GM12801 (cell line): Measurements from ENCODE around the gene SHISA9.

Experiments
- TF ChIP-seq, protein P1 (sequence below): IDR thresholded peaks from one replicate; pipeline ENCODE4 v1.5.1; 2011; ENCODE audit warnings: control low read depth; ENCODE audit not compliant: insufficient read length; ENCODE audit errors: extremely low read depth

The SHISA9 gene

DNA sequence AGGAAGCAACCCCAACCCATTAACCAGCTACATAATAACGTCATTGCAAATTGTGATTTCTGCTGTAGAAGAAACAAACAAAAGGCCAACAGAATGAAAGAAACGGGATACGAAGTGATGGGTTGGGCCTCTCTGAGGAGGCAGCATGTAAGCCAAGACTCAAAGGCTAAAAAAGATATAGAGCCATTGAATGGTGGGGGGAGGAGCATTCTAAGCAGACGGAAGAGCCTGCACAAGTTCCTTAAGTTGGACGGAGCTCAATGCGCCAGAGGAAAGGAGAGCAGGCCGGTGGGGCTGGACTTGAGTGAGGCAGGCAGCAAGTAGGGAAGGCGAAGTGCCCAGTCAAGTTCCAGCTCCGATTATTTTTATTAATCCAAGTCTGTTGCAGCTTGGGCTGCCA lies 160.3 kb downstream of the SHISA9 start:
- TF ChIP-seq, protein P1, sequence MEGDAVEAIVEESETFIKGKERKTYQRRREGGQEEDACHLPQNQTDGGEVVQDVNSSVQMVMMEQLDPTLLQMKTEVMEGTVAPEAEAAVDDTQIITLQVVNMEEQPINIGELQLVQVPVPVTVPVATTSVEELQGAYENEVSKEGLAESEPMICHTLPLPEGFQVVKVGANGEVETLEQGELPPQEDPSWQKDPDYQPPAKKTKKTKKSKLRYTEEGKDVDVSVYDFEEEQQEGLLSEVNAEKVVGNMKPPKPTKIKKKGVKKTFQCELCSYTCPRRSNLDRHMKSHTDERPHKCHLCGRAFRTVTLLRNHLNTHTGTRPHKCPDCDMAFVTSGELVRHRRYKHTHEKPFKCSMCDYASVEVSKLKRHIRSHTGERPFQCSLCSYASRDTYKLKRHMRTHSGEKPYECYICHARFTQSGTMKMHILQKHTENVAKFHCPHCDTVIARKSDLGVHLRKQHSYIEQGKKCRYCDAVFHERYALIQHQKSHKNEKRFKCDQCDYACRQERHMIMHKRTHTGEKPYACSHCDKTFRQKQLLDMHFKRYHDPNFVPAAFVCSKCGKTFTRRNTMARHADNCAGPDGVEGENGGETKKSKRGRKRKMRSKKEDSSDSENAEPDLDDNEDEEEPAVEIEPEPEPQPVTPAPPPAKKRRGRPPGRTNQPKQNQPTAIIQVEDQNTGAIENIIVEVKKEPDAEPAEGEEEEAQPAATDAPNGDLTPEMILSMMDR: no peak

DNA sequence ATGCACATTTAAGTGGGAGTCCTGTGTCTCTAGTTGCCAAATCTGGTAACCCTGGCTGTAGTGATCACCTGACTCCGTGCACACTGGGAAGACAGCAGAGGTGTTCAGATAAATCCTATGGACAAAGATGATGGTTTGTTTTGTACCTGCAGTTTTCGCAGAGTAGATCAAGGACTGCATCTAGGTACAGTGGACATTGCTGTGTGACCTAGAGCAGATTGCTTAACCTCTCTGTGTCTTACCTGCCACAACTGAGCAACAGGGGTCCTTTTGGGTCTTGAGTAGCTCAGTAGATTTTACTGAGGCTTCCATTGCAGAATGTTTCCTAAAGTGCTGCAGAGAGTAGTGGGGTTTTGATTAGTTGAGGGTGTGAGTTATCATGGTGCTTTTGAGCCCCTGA lies 160.8 kb downstream of the SHISA9 start:
- TF ChIP-seq, protein P1: no peak

DNA sequence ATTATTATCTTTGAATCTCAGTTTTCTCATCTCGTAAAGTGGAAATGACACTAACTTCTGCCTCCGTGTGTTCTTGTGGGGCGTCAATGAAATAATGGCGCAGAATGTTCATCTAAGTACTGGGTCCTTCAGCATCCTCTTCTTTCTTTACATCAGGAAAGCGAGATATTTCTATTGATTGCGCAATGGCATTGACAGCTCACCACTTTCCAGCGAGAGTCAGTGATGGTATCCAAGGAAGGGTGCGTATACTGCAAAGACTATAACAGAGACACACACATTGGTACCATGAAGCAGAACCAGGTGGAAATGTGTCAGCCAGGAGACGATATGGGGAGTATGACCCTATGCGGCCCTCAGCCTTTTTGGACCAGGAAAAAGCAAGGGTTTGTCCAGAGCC lies 162.1 kb downstream of the SHISA9 start:
- TF ChIP-seq, protein P1: no peak

DNA sequence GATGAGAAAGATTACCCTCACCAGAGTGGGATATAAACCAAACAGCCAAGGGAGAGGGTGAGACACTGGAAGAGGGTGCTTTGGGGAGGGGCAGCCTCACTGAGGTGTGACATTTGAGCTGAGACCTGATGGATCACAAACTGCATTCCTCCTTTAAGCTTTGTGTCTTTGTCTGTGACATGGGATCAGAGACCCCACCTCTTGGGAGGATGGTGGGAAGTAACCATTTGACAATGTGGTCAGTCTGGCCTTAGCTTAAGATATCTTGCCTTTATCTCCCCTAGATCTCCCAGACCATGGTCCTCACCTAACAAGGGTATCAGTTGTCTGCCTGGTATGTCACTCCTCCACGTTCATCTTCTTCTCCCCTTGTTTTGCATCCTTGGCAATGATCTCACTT lies 163.4 kb downstream of the SHISA9 start:
- TF ChIP-seq, protein P1: no peak

DNA sequence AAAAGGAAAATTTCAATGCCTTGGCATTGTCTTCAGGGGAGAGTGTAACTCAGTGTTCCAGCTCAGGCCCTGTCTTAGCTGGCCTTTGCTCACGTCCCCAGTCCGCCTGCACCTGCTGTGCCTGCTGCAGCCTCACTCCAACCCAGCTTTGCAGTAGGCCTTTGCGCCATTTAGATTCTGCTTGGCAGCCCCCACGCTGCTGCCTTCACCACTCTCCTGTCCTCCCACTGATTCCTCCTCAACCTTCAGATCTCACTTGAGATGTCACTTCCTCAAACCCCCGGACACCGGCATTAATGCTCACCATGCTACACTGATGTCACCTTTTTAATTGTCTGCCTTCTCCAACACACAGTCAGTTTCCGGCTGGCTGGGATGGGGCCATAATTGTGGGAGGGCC lies 166.2 kb downstream of the SHISA9 start:
- TF ChIP-seq, protein P1: no peak

DNA sequence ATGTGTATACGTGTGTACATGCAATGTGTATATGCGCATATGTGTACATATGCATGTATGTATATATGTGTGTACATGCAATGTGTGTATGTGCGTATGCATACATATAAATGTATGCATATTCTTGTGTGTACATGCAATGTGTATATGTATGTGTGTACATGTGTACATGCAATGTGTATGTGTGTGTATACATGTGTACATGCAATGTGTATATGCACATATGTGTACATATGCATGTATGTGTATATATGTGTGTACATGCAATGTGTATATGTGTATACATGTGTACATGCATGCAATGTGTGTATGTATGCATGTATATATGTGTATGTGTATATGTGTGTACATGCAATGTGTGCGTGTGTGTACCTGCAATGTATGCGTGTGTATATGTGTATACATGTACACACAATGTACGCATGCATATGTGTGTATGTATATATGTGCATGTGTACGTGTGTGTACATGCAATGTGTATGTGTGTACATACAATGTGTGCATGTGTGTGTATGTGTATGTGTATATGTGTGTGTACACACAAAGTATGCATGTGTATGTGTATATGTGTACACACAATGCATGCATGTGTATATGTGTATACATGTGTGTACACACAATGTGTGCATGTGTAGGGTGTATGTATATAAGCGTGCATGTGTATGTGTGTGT lies 167.7 kb downstream of the SHISA9 start:
- TF ChIP-seq, protein P1: no peak

DNA sequence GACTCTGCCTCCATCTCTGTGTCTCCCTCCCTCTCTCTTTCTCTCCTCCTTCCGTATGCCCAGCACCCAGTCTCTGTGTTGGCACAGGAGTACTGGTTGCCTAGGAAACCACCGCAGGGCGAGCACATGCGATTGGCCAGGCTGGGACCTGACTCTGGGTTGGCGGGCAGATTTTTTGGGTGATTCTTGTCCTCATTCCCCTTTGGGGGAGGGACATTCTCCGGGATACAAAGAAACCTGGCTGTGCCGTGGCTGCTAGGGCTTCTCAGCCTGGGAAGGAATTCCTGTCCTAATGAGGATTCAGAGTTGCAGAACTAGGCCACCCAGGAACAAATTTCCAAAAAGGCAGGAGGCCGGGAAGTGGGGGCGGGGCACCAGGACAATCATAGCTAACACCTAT lies 168.9 kb downstream of the SHISA9 start:
- TF ChIP-seq, protein P1: no peak
